GM12892 (cell line): Measurements from ENCODE around the gene PREX1.

ENCODE experiments used
- DNase-seq: peaks from one replicate; pipeline ENCODE4 v3.0.0; 2011; ENCODE audit not compliant: insufficient read length
- FAIRE-seq: peaks from 2 replicates; lab custom pipeline; 2011; peaks lifted over from hg19 to GRCh38; lab: Jason Lieb, UNC
- POLR2A ChIP-seq: IDR thresholded peaks from 2 replicates; pipeline ENCODE4 v1.6.1; 2011; ENCODE audit warnings: low read depth, low read length, control low read depth
- POLR2AphosphoS5 ChIP-seq: IDR thresholded peaks from 2 replicates; pipeline ENCODE4 v1.6.1; 2011; ENCODE audit warnings: low read depth, low read length, control low read depth
- TAF1 ChIP-seq: IDR thresholded peaks from 2 replicates; pipeline ENCODE4 v1.6.1; 2011; ENCODE audit warnings: low read depth, mild to moderate bottlenecking, control low read depth, low read length, borderline replicate concordance

Gene PREX1

GRCh38 chr20:48738094-48738398, 89.8 kb downstream of the PREX1 start:
- FAIRE-seq: no peak
- TF ChIP-seq TAF1: no peak
- TF ChIP-seq POLR2AphosphoS5: no peak
- no peak for TF ChIP-seq POLR2A

GRCh38 chr20:48737434-48738093, 90.2 kb downstream of the PREX1 start:
- DNase-seq (no peak), FAIRE-seq (peak; percentile 58)
- TF ChIP-seq TAF1: no peak
- no peak; the same call in 1 of the 2 replicates for TF ChIP-seq POLR2AphosphoS5
- TF ChIP-seq POLR2A: no peak

More at GRCh38 chr20:48738094-48738398, 89.8 kb downstream of the PREX1 start:
- no peak for DNase-seq

GRCh38 chr20:48736636-48737035, 91.2 kb downstream of the PREX1 start:
- DNase-seq (no peak), FAIRE-seq (peak; percentile 24)
- TF ChIP-seq POLR2A (no peak), TAF1 (no peak), POLR2AphosphoS5 (no peak)

- FAIRE-seq (no peak), DNase-seq (no peak)
- TF ChIP-seq POLR2A (no peak), TAF1 (no peak), POLR2AphosphoS5 (no peak)
Measured at GRCh38 chr20:48736231-48736630, 91.6 kb downstream of the PREX1 start.

GRCh38 chr20:48735112-48735511, 92.7 kb downstream of the PREX1 start:
- TF ChIP-seq TAF1: no peak
- TF ChIP-seq POLR2AphosphoS5: no peak
- TF ChIP-seq POLR2A: no peak

GRCh38 chr20:48734104-48734749, 93.6 kb downstream of the PREX1 start:
- FAIRE-seq (no peak), DNase-seq (no peak)
- TF ChIP-seq POLR2AphosphoS5 (no peak), TAF1 (no peak), POLR2A (no peak)

More at GRCh38 chr20:48735112-48735511, 92.7 kb downstream of the PREX1 start:
- FAIRE-seq: no peak
- no peak for DNase-seq

- FAIRE-seq (no peak), DNase-seq (no peak)
- TF ChIP-seq TAF1 (no peak), POLR2A (no peak), POLR2AphosphoS5 (no peak)
Measured at GRCh38 chr20:48733296-48733790, 94.5 kb downstream of the PREX1 start.

- FAIRE-seq (no peak), DNase-seq (no peak)
- TF ChIP-seq POLR2A (no peak), TAF1 (no peak), POLR2AphosphoS5 (no peak)
Measured at GRCh38 chr20:48732081-48732829, 95.5 kb downstream of the PREX1 start.

GRCh38 chr20:48731536-48731935, 96.3 kb downstream of the PREX1 start:
- no peak for TF ChIP-seq POLR2AphosphoS5
- no peak; the same call in 1 of the 2 replicates for TF ChIP-seq POLR2A
- TF ChIP-seq TAF1: no peak
- DNase-seq (no peak), FAIRE-seq (no peak)

GRCh38 chr20:48730977-48731376, 96.8 kb downstream of the PREX1 start:
- no peak for TF ChIP-seq POLR2AphosphoS5
- TF ChIP-seq POLR2A: no peak
- TF ChIP-seq TAF1: no peak
- FAIRE-seq (no peak), DNase-seq (no peak)

- no peak for DNase-seq
- no peak for TF ChIP-seq TAF1
- TF ChIP-seq POLR2AphosphoS5: no peak
- TF ChIP-seq POLR2A: no peak
- no peak for FAIRE-seq
Measured at GRCh38 chr20:48729538-48729937, 98.3 kb downstream of the PREX1 start.
